Karpas-422 (cell line): ENCODE data around the gene SIRT4. TPM values are rescaled to one million over a fixed set of nuclear protein-coding genes. Genes with fewer than 3 reads are reported as not detected.
A peak's percentile ranks its signal among the peaks of the same experiment; 100 is the strongest.

Experiments
- DNase-seq: peaks from one replicate; pipeline ENCODE4 v3.0.0-alpha.2; 2015
- H2AFZ ChIP-seq: fragments of 200-600 bp; sonication (generic); 2 replicates; pipeline ENCODE4 v1.6.1; 2014; ENCODE audit warnings: antibody characterized with exemption, low read length, mixed read lengths
- H3K27ac ChIP-seq: fragments of 200-600 bp; sonication (generic); 2 replicates; pipeline ENCODE4 v1.5.1; 2014; ENCODE audit warnings: mild to moderate bottlenecking, low read length, moderate library complexity
- H3K27me3 ChIP-seq: fragments of 200-600 bp; sonication (generic); 2 replicates; pipeline ENCODE4 v1.6.1; 2014; ENCODE audit warnings: low read length, mixed read lengths
- H3K36me3 ChIP-seq: fragments of 200-600 bp; sonication (generic); 2 replicates; pipeline ENCODE4 v1.6.1; 2014; ENCODE audit warnings: low read length, mixed read lengths; ENCODE audit not compliant: insufficient read depth
- H3K4me1 ChIP-seq: fragments of 200-600 bp; sonication (generic); 2 replicates; pipeline ENCODE4 v1.6.1; 2014; ENCODE audit warnings: mild to moderate bottlenecking, low read length, mixed read lengths
- H3K4me2 ChIP-seq: fragments of 200-600 bp; sonication (generic); 2 replicates; pipeline ENCODE4 v1.6.1; 2014; ENCODE audit warnings: low read length, low read depth, mild to moderate bottlenecking; ENCODE audit not compliant: poor library complexity, severe bottlenecking
- H3K4me3 ChIP-seq: fragments of 200-600 bp; sonication (generic); 2 replicates; pipeline ENCODE4 v1.5.1; 2014; ENCODE audit warnings: mild to moderate bottlenecking, antibody characterized with exemption, low read length, mixed read lengths
- H3K79me2 ChIP-seq: fragments of 200-600 bp; sonication (generic); 2 replicates; pipeline ENCODE4 v1.6.1; 2014; ENCODE audit warnings: mild to moderate bottlenecking, low read length, mixed read lengths
- H3K9ac ChIP-seq: fragments of 200-600 bp; sonication (generic); 2 replicates; pipeline ENCODE4 v1.6.0; 2014; ENCODE audit warnings: low read length
- H3K9me2 ChIP-seq: fragments of 200-600 bp; sonication (generic), shearing (Covaris generic); replicated peaks from 2 replicates; pipeline ENCODE4 v1.6.0; 2014; ENCODE audit warnings: mild to moderate bottlenecking, low read length, moderate library complexity; ENCODE audit not compliant: insufficient read depth
- H3K9me3 ChIP-seq: fragments of 300-700, 200-600 bp; sonication (generic); 2 replicates; pipeline ENCODE4 v1.6.1; 2014; ENCODE audit warnings: low read length, mixed read lengths
- H4K20me1 ChIP-seq: fragments of 200-600 bp; sonication (generic); 2 replicates; pipeline ENCODE4 v1.6.1; 2014; ENCODE audit warnings: mild to moderate bottlenecking, antibody characterized with exemption, low read length, low read depth; ENCODE audit not compliant: insufficient read depth
- total RNA-seq: library from RNA; depleted of rRNA; stranded (reverse); fragments of >200 nt; shearing (Covaris generic); gene quantifications from 2 replicates; pipeline ENCODE4 v1.2.3, GENCODE V29; 2014; ENCODE audit warnings: low replicate concordance

Gene SIRT4
- total RNA-seq, 1 experiment from 2014 or later = 0.67 TPM

- Histone ChIP-seq H3K4me3 (no peak overlapping the region), H3K27me3 (no peaks in the 10 kb centered on the region), H3K36me3 (no peaks in the 10 kb centered on the region), H3K9ac (no peak overlapping the region), H4K20me1 (peaks cover 11% of the 10 kb centered on the region; the same call in 1 of the 2 replicates), H3K9me3 (no peaks in the 10 kb centered on the region), H3K9me2 (no peaks in the 10 kb centered on the region), H3K4me1 (peaks cover 15% of the 10 kb centered on the region), H3K27ac (no peak overlapping the region), H3K79me2 (no peaks in the 10 kb centered on the region), H2AFZ (no peak overlapping the region), H3K4me2 (no peak overlapping the region)
- no peak for DNase-seq
Observed at GRCh38 chr12:120267736-120268135, 34.4 kb upstream of the SIRT4 start.

- Histone ChIP-seq H3K9me2 (no peaks in the 10 kb centered on the region), H3K79me2 (no peaks in the 10 kb centered on the region), H3K27ac (no peak overlapping the region), H3K9me3 (no peaks in the 10 kb centered on the region), H3K27me3 (no peaks in the 10 kb centered on the region), H3K4me2 (no peak overlapping the region), H3K4me3 (no peak overlapping the region), H3K4me1 (no peaks in the 10 kb centered on the region), H3K9ac (no peak overlapping the region), H4K20me1 (no peaks in the 10 kb centered on the region), H2AFZ (no peak overlapping the region), H3K36me3 (no peaks in the 10 kb centered on the region)
- DNase-seq = no peak
Observed at GRCh38 chr12:120276734-120277133, 25.4 kb upstream of the SIRT4 start.

GRCh38 chr12:120278137-120279069 is 23.7 kb upstream of the SIRT4 start:
- Histone ChIP-seq H3K27me3 (no peaks in the 10 kb centered on the region), H3K4me3 (no peak overlapping the region), H3K4me1 (no peaks in the 10 kb centered on the region), H3K27ac (no peak overlapping the region), H3K9ac (no peak overlapping the region), H3K4me2 (no peak overlapping the region), H3K79me2 (no peaks in the 10 kb centered on the region), H3K9me2 (no peaks in the 10 kb centered on the region), H2AFZ (no peak overlapping the region), H3K9me3 (no peaks in the 10 kb centered on the region), H3K36me3 (no peaks in the 10 kb centered on the region), H4K20me1 (no peaks in the 10 kb centered on the region)
- DNase-seq = no peak

GRCh38 chr12:120283318-120283717 is 18.8 kb upstream of the SIRT4 start:
- no peaks in the 10 kb centered on the region for H4K20me1 ChIP-seq
- no peaks in the 10 kb centered on the region for H3K36me3 ChIP-seq
- no peak overlapping the region for H3K27ac ChIP-seq
- no peak for DNase-seq
- no peaks in the 10 kb centered on the region for H3K27me3 ChIP-seq
- H3K4me3 ChIP-seq = no peak overlapping the region
- H2AFZ ChIP-seq = no peak overlapping the region
- no peaks in the 10 kb centered on the region for H3K79me2 ChIP-seq
- no peaks in the 10 kb centered on the region for H3K9me2 ChIP-seq
- H3K4me2 ChIP-seq = no peak overlapping the region
- no peak overlapping the region for H3K9ac ChIP-seq
- H3K4me1 ChIP-seq = no peaks in the 10 kb centered on the region
- no peaks in the 10 kb centered on the region for H3K9me3 ChIP-seq

GRCh38 chr12:120284381-120284780 is 17.7 kb upstream of the SIRT4 start:
- Histone ChIP-seq H4K20me1 (no peaks in the 10 kb centered on the region), H3K27me3 (no peaks in the 10 kb centered on the region), H2AFZ (no peak overlapping the region), H3K4me2 (no peak overlapping the region), H3K9me3 (no peaks in the 10 kb centered on the region), H3K4me3 (no peak overlapping the region), H3K79me2 (no peaks in the 10 kb centered on the region), H3K9me2 (no peaks in the 10 kb centered on the region), H3K36me3 (no peaks in the 10 kb centered on the region), H3K9ac (no peak overlapping the region), H3K27ac (no peak overlapping the region), H3K4me1 (no peaks in the 10 kb centered on the region)
- no peak for DNase-seq

- H4K20me1 ChIP-seq = no peaks in the 10 kb centered on the region; the same call in 1 of the 2 replicates
- H3K9me3 ChIP-seq = no peaks in the 10 kb centered on the region
- no peaks in the 10 kb centered on the region for H3K36me3 ChIP-seq
- no peaks in the 10 kb centered on the region for H3K9me2 ChIP-seq
- H3K27ac ChIP-seq = no peak overlapping the region
- H3K27me3 ChIP-seq = no peaks in the 10 kb centered on the region
- peaks cover 10% of the 10 kb centered on the region for H3K4me1 ChIP-seq
- no peak for DNase-seq
- H3K79me2 ChIP-seq = no peaks in the 10 kb centered on the region
- no peak overlapping the region for H3K4me3 ChIP-seq
- no peak overlapping the region for H2AFZ ChIP-seq
- no peak overlapping the region for H3K9ac ChIP-seq
- H3K4me2 ChIP-seq = no peak overlapping the region
Observed at GRCh38 chr12:120286768-120287490, 15.2 kb upstream of the SIRT4 start.

GRCh38 chr12:120287491-120287890 is 14.6 kb upstream of the SIRT4 start:
- Histone ChIP-seq H3K27ac (no peak overlapping the region), H3K36me3 (no peaks in the 10 kb centered on the region), H3K9ac (no peak overlapping the region), H3K9me2 (no peaks in the 10 kb centered on the region), H4K20me1 (no peaks in the 10 kb centered on the region; the same call in 1 of the 2 replicates), H3K4me3 (no peak overlapping the region), H3K79me2 (no peaks in the 10 kb centered on the region), H3K4me1 (peaks cover 15% of the 10 kb centered on the region), H3K27me3 (no peaks in the 10 kb centered on the region), H2AFZ (no peak overlapping the region), H3K9me3 (no peaks in the 10 kb centered on the region), H3K4me2 (no peak overlapping the region)
- no peak for DNase-seq

GRCh38 chr12:120290609-120291305 is 11.4 kb upstream of the SIRT4 start:
- Histone ChIP-seq H3K9me3 (no peaks in the 10 kb centered on the region), H3K27me3 (no peaks in the 10 kb centered on the region), H3K4me1 (peaks cover 25% of the 10 kb centered on the region), H3K79me2 (no peaks in the 10 kb centered on the region), H3K9ac (peak overlapping the region; percentile 35), H3K4me3 (peak overlapping the region; percentile 42; the same call in 1 of the 2 replicates), H3K4me2 (peak overlapping the region; percentile 62), H3K9me2 (no peaks in the 10 kb centered on the region), H4K20me1 (no peaks in the 10 kb centered on the region; the same call in 1 of the 2 replicates), H3K27ac (no peak overlapping the region), H2AFZ (peak overlapping the region; percentile 44; the same call in 1 of the 2 replicates), H3K36me3 (no peaks in the 10 kb centered on the region)
- DNase-seq = no peak
